DOHH2 (cell line): ENCODE data around the gene GLB1L2.
"Not testable (repeated sequence)": the region's sequence is repeated elsewhere in the genome, so short reads cannot be mapped to it uniquely, and the experiment has no call there.

Source experiments
- H3F3A ChIP-seq: fragments of 200-600 bp; sonication (generic), shearing (Covaris generic); 2 replicates; pipeline ENCODE4 v1.6.0; 2016; ENCODE audit warnings: antibody characterized with exemption, mild to moderate bottlenecking; ENCODE audit not compliant: control insufficient read depth, insufficient read depth
- H3K27ac ChIP-seq: fragments of 200-600 bp; sonication (generic); 2 replicates; pipeline ENCODE4 v1.5.1; 2014; ENCODE audit warnings: low read depth, mild to moderate bottlenecking, low read length, moderate library complexity
- H3K27me3 ChIP-seq: fragments of 200-600 bp; sonication (generic); 2 replicates; pipeline ENCODE4 v1.6.1; 2014; ENCODE audit warnings: mild to moderate bottlenecking, low read length, mixed read lengths; ENCODE audit not compliant: control insufficient read depth
- H3K36me3 ChIP-seq: fragments of 200-600 bp; sonication (generic); 2 replicates; pipeline ENCODE4 v1.6.1; 2014; ENCODE audit warnings: mild to moderate bottlenecking, low read length, moderate library complexity, mixed read lengths; ENCODE audit not compliant: control insufficient read depth
- H3K4me1 ChIP-seq: fragments of 200-600 bp; sonication (generic); 2 replicates; pipeline ENCODE4 v1.6.1; 2014; ENCODE audit warnings: mild to moderate bottlenecking, low read length, mixed read lengths; ENCODE audit not compliant: control insufficient read depth
- H3K4me2 ChIP-seq: fragments of 200-600 bp; sonication (generic); 2 replicates; pipeline ENCODE4 v1.6.0; 2014; ENCODE audit warnings: mild to moderate bottlenecking, low read length, moderate library complexity
- H3K4me3 ChIP-seq: fragments of 200-600 bp; sonication (generic); 2 replicates; pipeline ENCODE4 v1.5.1; 2014; ENCODE audit warnings: mild to moderate bottlenecking, low read length, mixed read lengths
- H3K79me2 ChIP-seq: fragments of 200-600 bp; sonication (generic); 2 replicates; pipeline ENCODE4 v1.6.1; 2014; ENCODE audit warnings: mild to moderate bottlenecking, low read length, mixed read lengths; ENCODE audit not compliant: control insufficient read depth
- H3K9me2 ChIP-seq: fragments of 200-600 bp; sonication (generic); replicated peaks from 2 replicates; pipeline ENCODE4 v1.6.1; 2014; ENCODE audit warnings: mild to moderate bottlenecking, low read length, mixed read lengths; ENCODE audit not compliant: control insufficient read depth
- H3K9me3 ChIP-seq: fragments of 200-600 bp; sonication (generic); 2 replicates; pipeline ENCODE4 v1.6.1; 2014; ENCODE audit warnings: antibody characterized with exemption, low read length, mixed read lengths; ENCODE audit not compliant: control insufficient read depth, insufficient read depth
- H4K20me1 ChIP-seq: fragments of 200-600 bp; sonication (generic); 2 replicates; pipeline ENCODE4 v1.6.0; 2014; ENCODE audit warnings: low read depth, mild to moderate bottlenecking, antibody characterized with exemption, low read length, moderate library complexity; ENCODE audit not compliant: control insufficient read depth, insufficient read depth
- CTCF ChIP-seq: fragments of 200-600 bp; sonication (generic); IDR thresholded peaks from one replicate; pipeline ENCODE4 v1.5.1; 2014; ENCODE audit warnings: antibody characterized with exemption, mild to moderate bottlenecking, low read depth, low read length; ENCODE audit not compliant: poor library complexity, severe bottlenecking
- EZH2phosphoT487 ChIP-seq: fragments of 200-600 bp; sonication (generic); IDR thresholded peaks from 2 replicates; pipeline ENCODE4 v1.6.1; 2017; ENCODE audit warnings: borderline replicate concordance, mild to moderate bottlenecking, antibody characterized with exemption, low read length, moderate library complexity, mixed read lengths

Gene GLB1L2

GRCh38 chr11:134331354-134332188 lies at the start of gene GLB1L2:
Gene GLB1L2, plus strand, starts transcription at chr11:134331988. Its CDS starts 74 bp downstream, at chr11:134332062.
- Histone ChIP-seq H3F3A (no peaks in the 10 kb centered on the region), H3K79me2 (no peaks in the 10 kb centered on the region), H3K4me2 (no peak within 1 kb of the TSS), H3K9me3 (no peaks in the 10 kb centered on the region), H3K4me1 (no peaks in the 10 kb centered on the region), H3K27ac (no peak within 1 kb of the TSS), H4K20me1 (no peaks in the 10 kb centered on the region), H3K9me2 (no peaks in the 10 kb centered on the region), H3K4me3 (no peak within 1 kb of the TSS), H3K36me3 (no peaks in the 10 kb centered on the region), H3K27me3 (no peaks in the 10 kb centered on the region)
- no peak for TF ChIP-seq CTCF
- no peak for TF ChIP-seq EZH2phosphoT487

- H3K4me2 ChIP-seq: no peak overlapping the region
- no peaks in the 10 kb centered on the region for H3F3A ChIP-seq
- no peaks in the 10 kb centered on the region for H3K79me2 ChIP-seq
- H3K27ac ChIP-seq: no peak overlapping the region
- H3K9me3 ChIP-seq: no peaks in the 10 kb centered on the region
- H3K4me1 ChIP-seq: no peaks in the 10 kb centered on the region
- H3K4me3 ChIP-seq: no peak overlapping the region
- H4K20me1 ChIP-seq: no peaks in the 10 kb centered on the region
- H3K27me3 ChIP-seq: peaks cover 14% of the 10 kb centered on the region
- H3K9me2 ChIP-seq: no peaks in the 10 kb centered on the region
- no peak for TF ChIP-seq CTCF
- no peak for TF ChIP-seq EZH2phosphoT487
- no peaks in the 10 kb centered on the region for H3K36me3 ChIP-seq
These were observed 49.4 kb upstream of the GLB1L2 start for GRCh38 chr11:134282121-134283045.

- H3K4me3 ChIP-seq: no peak overlapping the region
- no peaks in the 10 kb centered on the region for H3K9me3 ChIP-seq
- H3K79me2 ChIP-seq: no peaks in the 10 kb centered on the region
- peaks cover 7% of the 10 kb centered on the region for H3K27me3 ChIP-seq
- no peaks in the 10 kb centered on the region for H3K9me2 ChIP-seq
- no peak overlapping the region for H3K27ac ChIP-seq
- H4K20me1 ChIP-seq: no peaks in the 10 kb centered on the region
- H3K36me3 ChIP-seq: no peaks in the 10 kb centered on the region
- H3K4me1 ChIP-seq: no peaks in the 10 kb centered on the region
- TF ChIP-seq EZH2phosphoT487 (no peak), CTCF (no peak)
- no peaks in the 10 kb centered on the region for H3F3A ChIP-seq
- H3K4me2 ChIP-seq: no peak overlapping the region
These were observed 48.1 kb upstream of the GLB1L2 start for GRCh38 chr11:134283461-134284230.

GRCh38 chr11:134284349-134284748 lies 47.4 kb upstream of the GLB1L2 start:
- not testable (repeated sequence) for H4K20me1 ChIP-seq, H3K27ac ChIP-seq, H3K36me3 ChIP-seq, H3K4me3 ChIP-seq, H3K27me3 ChIP-seq, H3K9me2 ChIP-seq, H3K4me1 ChIP-seq, H3F3A ChIP-seq, H3K4me2 ChIP-seq, H3K79me2 ChIP-seq, H3K9me3 ChIP-seq
